SK-N-SH (cell line): ENCODE data around the gene INSYN1. TPM values are rescaled to one million over a fixed set of nuclear protein-coding genes. Genes with fewer than 3 reads are reported as not detected.

ENCODE experiments used
- CTCF ChIA-PET: fragments of 300-600, 350-600 bp; formaldehyde crosslinking; extraction: SDS; loops from one replicate; lab custom pipeline; 2021; lab: Yijun Ruan, JAX
- POLR2A ChIA-PET: fragments of 350-600 bp; sonication (Branson Sonifier 250); formaldehyde crosslinking; extraction: SDS; loops from one replicate; lab custom pipeline; 2020; ENCODE audit warnings: antibody characterized with exemption, inconsistent platforms; lab: Yijun Ruan, JAX
- DNase-seq: peaks from one replicate; pipeline ENCODE4 v3.0.0; 2012
- H2AFZ ChIP-seq: fragments of 200-600 bp; sonication (generic); 2 replicates; pipeline ENCODE4 v1.8.1; 2016; ENCODE audit warnings: antibody characterized with exemption, mild to moderate bottlenecking, low read depth
- H3F3A ChIP-seq: fragments of 200-600 bp; sonication (generic); replicated peaks from 2 replicates; pipeline ENCODE3; 2016; ENCODE audit warnings: antibody characterized with exemption, mild to moderate bottlenecking; ENCODE audit not compliant: insufficient read depth
- H3K27ac ChIP-seq, 2 experiments: fragments of 200-500 bp in 1 of 2; fragments of 200-600 bp in 1 of 2; sonication (Bioruptor generic) in 1 of 2; sonication (generic), shearing (Covaris generic) in 1 of 2; 2 replicates each; pipeline versions ENCODE4 v1.5.1 to v1.6.1; 2014 to 2016; ENCODE audit warnings: low read depth in 2 of 2, inconsistent platforms in 1 of 2, low read length in 1 of 2, mild to moderate bottlenecking in 1 of 2, mixed read lengths in 1 of 2
- H3K27me3 ChIP-seq: fragments of 200-600 bp; sonication (generic), shearing (Covaris generic); 2 replicates; pipeline ENCODE4 v1.6.1; 2016; ENCODE audit warnings: mixed run types; ENCODE audit not compliant: insufficient read depth
- H3K36me3 ChIP-seq, 2 experiments: fragments of 200-500 bp in 1 of 2; fragments of 200-600 bp in 1 of 2; sonication (Bioruptor generic) in 1 of 2; sonication (generic) in 1 of 2; replicated peaks in 1 of 2; 2 replicates each; pipeline versions ENCODE3 to v1.5.1; 2014 to 2016; ENCODE audit warnings: low read length in 1 of 2, mild to moderate bottlenecking in 1 of 2; ENCODE audit not compliant: insufficient read depth in 2 of 2, control insufficient read depth in 1 of 2
- H3K4me1 ChIP-seq, 2 experiments: fragments of 200-500 bp in 1 of 2; fragments of 200-600 bp in 1 of 2; sonication (Bioruptor generic) in 1 of 2; sonication (generic), shearing (Covaris generic) in 1 of 2; 2 replicates each; pipeline versions ENCODE4 v1.5.1 to v1.6.1; 2014 to 2016; ENCODE audit warnings: low read depth in 1 of 2, low read length in 1 of 2, mixed run types in 1 of 2; ENCODE audit not compliant: insufficient read depth in 2 of 2, control insufficient read depth in 1 of 2
- H3K4me2 ChIP-seq: fragments of 200-600 bp; sonication (generic), shearing (Covaris generic); 2 replicates; pipeline ENCODE4 v1.6.1; 2017; ENCODE audit warnings: mixed run types
- H3K4me3 ChIP-seq, 2 experiments: fragments of 200-500 bp in 1 of 2; fragments of 200-600 bp in 1 of 2; sonication (Bioruptor generic) in 1 of 2; sonication (generic), shearing (Covaris generic) in 1 of 2; 2 replicates each; pipeline versions ENCODE4 v1.5.1 to v1.8.1; 2014 to 2016; ENCODE audit warnings: low read depth in 2 of 2, inconsistent platforms in 1 of 2, low read length in 1 of 2, mild to moderate bottlenecking in 1 of 2, mixed read lengths in 1 of 2, moderate library complexity in 1 of 2
- H3K79me2 ChIP-seq: fragments of 200-600 bp; sonication (generic); 2 replicates; pipeline ENCODE4 v1.8.1; 2017; ENCODE audit warnings: mild to moderate bottlenecking; ENCODE audit not compliant: insufficient read depth
- H3K9ac ChIP-seq: fragments of 200-600 bp; sonication (generic); 2 replicates; pipeline ENCODE4 v1.6.1; 2017; ENCODE audit warnings: mixed run types
- H3K9me2 ChIP-seq: fragments of 200-600 bp; sonication (generic); 2 replicates; pipeline ENCODE4 v1.6.1; 2017; ENCODE audit warnings: mixed run types
- H3K9me3 ChIP-seq: fragments of 200-600 bp; sonication (generic); 2 replicates; pipeline ENCODE4 v1.6.1; 2017; ENCODE audit warnings: mixed run types, mild to moderate bottlenecking, moderate library complexity
- H4K20me1 ChIP-seq: fragments of 200-600 bp; sonication (generic); 2 replicates; pipeline ENCODE4 v1.6.1; 2017; ENCODE audit warnings: mild to moderate bottlenecking, mixed run types; ENCODE audit not compliant: insufficient read depth
- CTCF ChIP-seq: fragments of 200-600 bp; sonication (generic); IDR thresholded peaks from 2 replicates; pipeline ENCODE4 v1.6.1; 2017; ENCODE audit warnings: antibody characterized with exemption, mild to moderate bottlenecking, moderate library complexity
- EP300 ChIP-seq, 2 experiments: IDR thresholded peaks; 2 replicates each; pipeline versions ENCODE4 v1.4.0 to v1.6.1; 2012; ENCODE audit warnings: borderline replicate concordance in 1 of 2, low read depth in 1 of 2, low read length in 1 of 2
- FOSL2 ChIP-seq: IDR thresholded peaks from 2 replicates; pipeline ENCODE4 v1.4.0; 2012; ENCODE audit warnings: low read depth, mild to moderate bottlenecking, moderate library complexity, borderline replicate concordance
- FOXJ3 ChIP-seq: sonication (generic); formaldehyde crosslinking; IDR thresholded peaks from 2 replicates; pipeline ENCODE4 v1.5.1; 2020; ENCODE audit warnings: mild to moderate bottlenecking, missing genetic modification reagents
- FOXM1 ChIP-seq: IDR thresholded peaks from 2 replicates; pipeline ENCODE4 v1.4.0; 2012; ENCODE audit warnings: low read depth, mild to moderate bottlenecking
- GABPA ChIP-seq: IDR thresholded peaks from 2 replicates; pipeline ENCODE4 v1.4.0; 2012; ENCODE audit warnings: low read depth, mild to moderate bottlenecking
- GATA2 ChIP-seq: sonication (generic); formaldehyde crosslinking; IDR thresholded peaks from 2 replicates; pipeline ENCODE4 v1.5.0; 2020; ENCODE audit warnings: mild to moderate bottlenecking, missing genetic modification reagents
- MAX ChIP-seq: IDR thresholded peaks from 2 replicates; pipeline ENCODE4 v1.4.0; 2012; ENCODE audit warnings: low read depth
- MEF2A ChIP-seq: IDR thresholded peaks from 2 replicates; pipeline ENCODE4 v1.4.0; 2012; ENCODE audit warnings: low read depth, borderline replicate concordance
- PBX3 ChIP-seq: IDR thresholded peaks from 2 replicates; pipeline ENCODE4; 2012
- POLR2AphosphoS5 ChIP-seq: IDR thresholded peaks from 2 replicates; pipeline ENCODE4 v1.6.1; 2012; ENCODE audit warnings: low read depth, low read length
- RAD21 ChIP-seq: IDR thresholded peaks from 2 replicates; pipeline ENCODE4 v1.6.1; 2012; ENCODE audit warnings: mild to moderate bottlenecking, low read length
- TCF12 ChIP-seq: IDR thresholded peaks from 2 replicates; pipeline ENCODE4 v1.4.0; 2012
- TEAD4 ChIP-seq: IDR thresholded peaks from 2 replicates; pipeline ENCODE4 v1.4.0; 2012; ENCODE audit warnings: mild to moderate bottlenecking, borderline replicate concordance; ENCODE audit not compliant: insufficient read depth
- YY1 ChIP-seq: IDR thresholded peaks from 2 replicates; pipeline ENCODE4 v1.4.0; 2012; ENCODE audit warnings: low read depth, mild to moderate bottlenecking
- WGBS: methylation state at CpG from one replicate; pipeline ENCODE4 v1.1.6; 2017; ENCODE audit warnings: low lambda C conversion rate; 5-methylcytosine and 5-hydroxymethylcytosine counted together
- polyA plus RNA-seq, 3 experiments: library from polyadenylated mRNA; depleted of rRNA; stranded (reverse); fragments of >200 nt; gene quantifications; 2 replicates each; pipeline ENCODE4 v1.2.3, GENCODE V29; 2012
- TF ChIP-seq, protein P1 (sequence below): IDR thresholded peaks from 2 replicates; pipeline ENCODE4 v1.6.1; 2012; ENCODE audit warnings: mild to moderate bottlenecking, low read depth, low read length, moderate library complexity
- TF ChIP-seq, protein P2 (sequence below): IDR thresholded peaks from 2 replicates; pipeline ENCODE4 v1.4.0; 2012; ENCODE audit warnings: low read depth, borderline replicate concordance

Gene INSYN1
- polyA plus RNA-seq, 1 of the 3 experiments (the other 2 are of a cell fraction), result 3.7 TPM

DNA sequence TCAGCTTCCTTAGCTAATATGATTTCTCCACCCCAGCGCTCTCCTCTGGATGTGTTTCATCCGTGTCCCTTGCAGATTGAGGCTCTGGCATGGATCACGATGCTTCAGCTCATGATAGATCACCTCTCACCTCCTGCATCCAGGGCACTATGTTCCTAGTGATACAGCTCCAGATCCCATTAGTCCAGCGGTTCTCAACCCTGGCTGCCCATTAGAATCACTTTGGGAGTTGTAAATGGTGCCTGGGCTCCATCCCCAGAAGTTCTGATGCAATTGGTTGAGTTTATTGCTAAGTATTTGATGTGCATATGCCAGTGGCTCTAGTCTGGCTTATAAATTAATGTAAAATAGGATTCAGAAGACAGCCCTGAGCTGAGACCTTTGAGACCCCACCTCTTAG is 34.5 kb downstream of the INSYN1 start (continued):
- TF ChIP-seq, protein P1, sequence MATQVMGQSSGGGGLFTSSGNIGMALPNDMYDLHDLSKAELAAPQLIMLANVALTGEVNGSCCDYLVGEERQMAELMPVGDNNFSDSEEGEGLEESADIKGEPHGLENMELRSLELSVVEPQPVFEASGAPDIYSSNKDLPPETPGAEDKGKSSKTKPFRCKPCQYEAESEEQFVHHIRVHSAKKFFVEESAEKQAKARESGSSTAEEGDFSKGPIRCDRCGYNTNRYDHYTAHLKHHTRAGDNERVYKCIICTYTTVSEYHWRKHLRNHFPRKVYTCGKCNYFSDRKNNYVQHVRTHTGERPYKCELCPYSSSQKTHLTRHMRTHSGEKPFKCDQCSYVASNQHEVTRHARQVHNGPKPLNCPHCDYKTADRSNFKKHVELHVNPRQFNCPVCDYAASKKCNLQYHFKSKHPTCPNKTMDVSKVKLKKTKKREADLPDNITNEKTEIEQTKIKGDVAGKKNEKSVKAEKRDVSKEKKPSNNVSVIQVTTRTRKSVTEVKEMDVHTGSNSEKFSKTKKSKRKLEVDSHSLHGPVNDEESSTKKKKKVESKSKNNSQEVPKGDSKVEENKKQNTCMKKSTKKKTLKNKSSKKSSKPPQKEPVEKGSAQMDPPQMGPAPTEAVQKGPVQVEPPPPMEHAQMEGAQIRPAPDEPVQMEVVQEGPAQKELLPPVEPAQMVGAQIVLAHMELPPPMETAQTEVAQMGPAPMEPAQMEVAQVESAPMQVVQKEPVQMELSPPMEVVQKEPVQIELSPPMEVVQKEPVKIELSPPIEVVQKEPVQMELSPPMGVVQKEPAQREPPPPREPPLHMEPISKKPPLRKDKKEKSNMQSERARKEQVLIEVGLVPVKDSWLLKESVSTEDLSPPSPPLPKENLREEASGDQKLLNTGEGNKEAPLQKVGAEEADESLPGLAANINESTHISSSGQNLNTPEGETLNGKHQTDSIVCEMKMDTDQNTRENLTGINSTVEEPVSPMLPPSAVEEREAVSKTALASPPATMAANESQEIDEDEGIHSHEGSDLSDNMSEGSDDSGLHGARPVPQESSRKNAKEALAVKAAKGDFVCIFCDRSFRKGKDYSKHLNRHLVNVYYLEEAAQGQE, result no peak
- no peak for TF ChIP-seq MAX

DNA sequence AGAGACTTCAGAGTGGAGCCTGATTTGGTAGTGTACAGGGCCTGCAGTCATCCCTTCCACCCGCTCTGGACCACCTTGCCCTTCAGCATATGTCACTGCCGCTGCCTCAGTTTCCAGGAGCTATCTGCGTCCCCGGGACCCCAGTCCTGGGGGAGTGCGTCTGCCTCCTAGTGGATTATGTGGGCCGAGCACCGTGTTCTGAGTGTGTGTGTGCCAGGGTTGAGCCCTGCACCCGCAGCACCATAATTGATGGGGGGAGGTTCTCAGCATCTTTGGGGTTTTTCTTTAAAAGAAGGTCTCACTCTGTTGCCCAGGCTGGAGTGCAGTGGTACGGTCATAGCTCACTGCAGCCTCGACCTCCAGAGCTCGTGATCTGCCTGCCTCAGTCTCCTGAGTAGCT is 35.3 kb downstream of the INSYN1 start:
- H3K4me3 ChIP-seq, result no peak overlapping the region
- H3K36me3 ChIP-seq, result peaks cover 9 to 18% of the 10 kb centered on the region in 2 experiments
- H3K79me2 ChIP-seq, result no peaks in the 10 kb centered on the region
- H3F3A ChIP-seq, result peaks cover 16% of the 10 kb centered on the region
- H3K9ac ChIP-seq, result no peak overlapping the region
- no peaks in the 10 kb centered on the region for H3K9me2 ChIP-seq
- no peaks in the 10 kb centered on the region for H4K20me1 ChIP-seq
- no peak overlapping the region for H2AFZ ChIP-seq
- H3K4me2 ChIP-seq, result no peak overlapping the region
- H3K4me1 ChIP-seq, result peaks cover 0 to 4% of the 10 kb centered on the region in 2 experiments; a peak in 1 of 4 replicates
- no peaks in the 10 kb centered on the region for H3K9me3 ChIP-seq
- no peaks in the 10 kb centered on the region for H3K27me3 ChIP-seq
- peak; percentile 26 for TF ChIP-seq CTCF
- TF ChIP-seq, protein P2, sequence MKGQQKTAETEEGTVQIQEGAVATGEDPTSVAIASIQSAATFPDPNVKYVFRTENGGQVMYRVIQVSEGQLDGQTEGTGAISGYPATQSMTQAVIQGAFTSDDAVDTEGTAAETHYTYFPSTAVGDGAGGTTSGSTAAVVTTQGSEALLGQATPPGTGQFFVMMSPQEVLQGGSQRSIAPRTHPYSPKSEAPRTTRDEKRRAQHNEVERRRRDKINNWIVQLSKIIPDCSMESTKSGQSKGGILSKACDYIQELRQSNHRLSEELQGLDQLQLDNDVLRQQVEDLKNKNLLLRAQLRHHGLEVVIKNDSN, result no peak
- TF ChIP-seq FOXJ3 (CRISPR knock-in tag), result no peak
- TF ChIP-seq, all 33 proteins: peak for 1
- no peak for DNase-seq
- POLR2A ChIA-PET, result no interaction called here
- CTCF ChIA-PET, result interaction anchor here (0.9 to 7.6 kb wide), 8 partner anchors 8 to 421 kb away, joined by 3 to 46 read pairs (median 4); no protein-coding TSS in a partner anchor
- no peak overlapping the region for H3K27ac ChIP-seq
- 80% methylated on average over 5 of the region's 11 CpGs for WGBS

DNA sequence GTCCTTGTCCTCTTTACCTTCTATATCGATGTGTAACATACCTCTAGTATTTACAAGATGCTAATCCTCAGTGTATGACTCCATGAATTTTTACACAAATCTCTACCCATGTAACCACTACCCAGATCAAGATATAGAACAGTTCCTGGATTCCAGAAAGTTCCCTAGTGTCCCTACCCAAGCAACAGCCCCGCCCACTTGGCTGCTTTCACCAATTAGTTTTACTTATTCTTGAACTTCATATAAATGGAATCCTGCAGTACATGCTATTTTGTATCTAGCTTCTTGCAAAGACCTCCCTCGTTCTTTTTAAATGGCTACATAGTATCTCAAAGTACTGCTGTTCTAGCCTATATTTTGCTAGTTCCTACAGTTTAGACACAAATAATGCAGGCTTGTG is 35.9 kb downstream of the INSYN1 start:
- H3K4me1 ChIP-seq, result peaks cover 0 to 4% of the 10 kb centered on the region in 2 experiments; a peak in 1 of 4 replicates
- DNase-seq, result no peak
- no peak overlapping the region for H2AFZ ChIP-seq
- no peaks in the 10 kb centered on the region for H3K79me2 ChIP-seq
- 79% methylated on average over 3 of the region's 3 CpGs for WGBS
- H3K9me2 ChIP-seq, result no peaks in the 10 kb centered on the region
- no peaks in the 10 kb centered on the region for H3K9me3 ChIP-seq
- no peak overlapping the region for H3K27ac ChIP-seq
- H3K9ac ChIP-seq, result no peak overlapping the region
- peaks cover 10 to 24% of the 10 kb centered on the region in 2 experiments for H3K36me3 ChIP-seq
- peaks cover 16% of the 10 kb centered on the region for H3F3A ChIP-seq
- no peaks in the 10 kb centered on the region for H4K20me1 ChIP-seq
- no peaks in the 10 kb centered on the region for H3K27me3 ChIP-seq
- H3K4me3 ChIP-seq, result no peak overlapping the region
- ChIA-PET CTCF (interaction anchor here (1.5 to 7.6 kb wide), 5 partner anchors 11 to 119 kb away, joined by 3 to 46 read pairs (median 5); no protein-coding TSS in a partner anchor), POLR2A (no interaction called here)
- no peak overlapping the region for H3K4me2 ChIP-seq
- TF ChIP-seq FOSL2 (no peak), PBX3 (no peak), GATA2 (CRISPR knock-in tag) (no peak), EP300 (IDR thresholded peaks at IDR 0.05; ENCODE audit: borderline replicate concordance in 1 of 2, low read depth in 1 of 2, low read length in 1 of 2) (no peak), GABPA (no peak), MAX (no peak), RAD21 (no peak), TCF12 (no peak), MEF2A (no peak), POLR2AphosphoS5 (no peak), TEAD4 (no peak), FOXM1 (no peak), YY1 (no peak)
